ENCODE data around the gene OSGIN1.

- TF ChIP-seq CTCF (conservative IDR thresholded peaks at IDR 0.05; ENCODE audit: low read depth, low read length) (no peak), EZH2 (IDR thresholded peaks at IDR 0.05; ENCODE audit: low read length, unreplicated experiment) (no peak), EZH2phosphoT487 (IDR thresholded peaks at IDR 0.05; ENCODE audit: borderline replicate concordance, low read length) (no peak)
Measured at GRCh38 chr16:83908798-83909197, 44.2 kb upstream of the OSGIN1 start.
